GM12891 (cell line): ENCODE data around the gene CBLN4. TPM values are rescaled to one million over a fixed set of nuclear protein-coding genes. Genes with fewer than 3 reads are reported as not detected.

Source experiments
- DNase-seq: peaks from one replicate; pipeline ENCODE4 v3.0.0; 2011; ENCODE audit warnings: low spot score; ENCODE audit not compliant: insufficient read length
- FAIRE-seq: peaks from 2 replicates; lab custom pipeline; 2011; peaks lifted over from hg19 to GRCh38; lab: Jason Lieb, UNC
- PAX5 ChIP-seq: IDR thresholded peaks from 2 replicates; pipeline ENCODE4 v1.6.1; 2011; ENCODE audit warnings: low read length, moderate library complexity, mild to moderate bottlenecking; ENCODE audit not compliant: insufficient read depth, severe bottlenecking
- POLR2A ChIP-seq: IDR thresholded peaks from 2 replicates; pipeline ENCODE4 v1.6.1; 2011; ENCODE audit warnings: low read depth, low read length, control low read depth
- POLR2AphosphoS5 ChIP-seq: IDR thresholded peaks from 2 replicates; pipeline ENCODE4 v1.6.1; 2011; ENCODE audit warnings: low read depth, low read length, control low read depth
- POU2F2 ChIP-seq: IDR thresholded peaks from 2 replicates; pipeline ENCODE4 v1.6.1; 2011; ENCODE audit warnings: low read depth, mild to moderate bottlenecking, control low read depth, low read length, moderate library complexity
- SPI1 ChIP-seq: IDR thresholded peaks from 2 replicates; pipeline ENCODE4 v1.6.1; 2011; ENCODE audit warnings: low read depth, low read length, control low read depth
- TAF1 ChIP-seq: IDR thresholded peaks from 2 replicates; pipeline ENCODE4 v1.6.1; 2011; ENCODE audit warnings: low read depth, low read length, control low read depth
- polyA plus RNA-seq: library from polyadenylated mRNA; unstranded; fragments of >200 nt; gene quantifications from one replicate; pipeline ENCODE4 v1.2.1, GENCODE V29; 2012; ENCODE audit warnings: low read depth, missing spikeins, inconsistent platforms; ENCODE audit not compliant: missing spikeins

Gene CBLN4
- not detected for polyA plus RNA-seq

- no peak for FAIRE-seq
- DNase-seq, result no peak
- TF ChIP-seq POLR2A (no peak), POU2F2 (no peak), SPI1 (no peak), PAX5 (no peak), POLR2AphosphoS5 (no peak), TAF1 (no peak)
Observed at GRCh38 chr20:56005389-56005715, at the start of gene CBLN4. TSS of gene CBLN4 (minus strand) at chr20:56005519. CDS start at chr20:56004171, 1,348 bp downstream.

- no peak for DNase-seq
- TF ChIP-seq POLR2A (no peak), SPI1 (no peak), POLR2AphosphoS5 (no peak), PAX5 (no peak), TAF1 (no peak), POU2F2 (no peak)
- FAIRE-seq, result no peak
Observed at GRCh38 chr20:56043227-56043626, 37.9 kb upstream of the CBLN4 start.

- TF ChIP-seq POU2F2 (no peak), POLR2A (no peak), POLR2AphosphoS5 (no peak), TAF1 (no peak), SPI1 (no peak), PAX5 (no peak)
- DNase-seq (no peak), FAIRE-seq (no peak)
Observed at GRCh38 chr20:56032251-56032650, 26.9 kb upstream of the CBLN4 start.

GRCh38 chr20:56018716-56019115, 13.4 kb upstream of the CBLN4 start:
- FAIRE-seq (no peak), DNase-seq (no peak)
- TF ChIP-seq PAX5 (no peak), TAF1 (no peak), SPI1 (no peak), POU2F2 (no peak), POLR2A (no peak), POLR2AphosphoS5 (no peak)

- DNase-seq, result no peak
- no peak for TF ChIP-seq SPI1
- TF ChIP-seq POLR2A, result no peak
- TF ChIP-seq POU2F2, result no peak
- no peak for TF ChIP-seq PAX5
- TF ChIP-seq POLR2AphosphoS5, result no peak
- TF ChIP-seq TAF1, result no peak
- FAIRE-seq, result no peak
Observed at GRCh38 chr20:56018194-56018593, 12.9 kb upstream of the CBLN4 start.

GRCh38 chr20:56017560-56017959, 12.2 kb upstream of the CBLN4 start:
- FAIRE-seq (no peak), DNase-seq (no peak)
- TF ChIP-seq SPI1 (no peak), POLR2AphosphoS5 (no peak), POU2F2 (no peak), POLR2A (no peak), TAF1 (no peak), PAX5 (no peak)

GRCh38 chr20:56014998-56015397, 9.7 kb upstream of the CBLN4 start:
- FAIRE-seq (no peak), DNase-seq (no peak)
- TF ChIP-seq PAX5, result no peak
- TF ChIP-seq POLR2A, result no peak
- TF ChIP-seq SPI1, result no peak
- no peak for TF ChIP-seq POU2F2
- TF ChIP-seq TAF1, result no peak
- TF ChIP-seq POLR2AphosphoS5, result no peak

- FAIRE-seq, result no peak
- DNase-seq, result no peak
- TF ChIP-seq POLR2AphosphoS5, result no peak
- no peak for TF ChIP-seq POLR2A
- TF ChIP-seq TAF1, result no peak
- TF ChIP-seq PAX5, result no peak
- TF ChIP-seq SPI1, result no peak
- TF ChIP-seq POU2F2, result no peak
Observed at GRCh38 chr20:56014151-56014550, 8.8 kb upstream of the CBLN4 start.

GRCh38 chr20:56004611-56005388, 519 bp downstream of the CBLN4 start:
- no peak for FAIRE-seq
- DNase-seq, result no peak
- TF ChIP-seq POU2F2 (no peak), PAX5 (no peak), SPI1 (no peak), POLR2AphosphoS5 (no peak), TAF1 (no peak), POLR2A (no peak)

GRCh38 chr20:56004007-56004406, 1.3 kb downstream of the CBLN4 start:
- no peak for FAIRE-seq
- DNase-seq, result no peak
- TF ChIP-seq PAX5 (no peak), POLR2A (no peak), SPI1 (no peak), TAF1 (no peak), POU2F2 (no peak), POLR2AphosphoS5 (no peak)
